ENCODE results near the gene PGP. TPM values are rescaled to one million over a fixed set of nuclear protein-coding genes. Genes with fewer than 3 reads are reported as not detected.
A peak's percentile ranks its signal among the peaks of the same experiment; 100 is the strongest.

The PGP gene
- total RNA-seq, 4 donors from 2014 or later: 8.1 to 10.4 (median 9.6) TPM

DNA sequence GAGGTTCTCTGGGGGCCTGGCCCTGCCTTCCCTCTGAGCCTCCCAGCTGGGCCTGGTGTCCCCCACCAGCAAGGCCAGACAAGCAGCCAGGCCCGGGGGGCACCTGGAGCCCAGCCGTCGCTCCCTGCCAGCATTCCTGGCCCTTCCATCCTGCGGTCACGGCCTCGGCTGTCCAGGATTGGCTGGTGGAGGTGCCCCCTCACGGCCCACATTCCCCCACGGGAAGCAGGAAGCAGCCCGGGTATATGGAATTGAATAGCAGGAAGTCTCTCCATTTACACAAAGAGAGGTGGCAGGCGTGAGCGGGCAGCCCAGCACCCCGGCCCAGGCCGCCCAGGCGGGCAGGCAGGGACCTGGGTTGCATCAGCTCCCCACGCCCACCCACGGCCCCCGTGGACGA lies 44.6 kb downstream of the PGP start:
- peak; percentile 20 for ATAC-seq (ENCODE audit: low FRiP score)
- DNase-seq (ENCODE audit: low spot score): no peak
- TF ChIP-seq, protein P1, sequence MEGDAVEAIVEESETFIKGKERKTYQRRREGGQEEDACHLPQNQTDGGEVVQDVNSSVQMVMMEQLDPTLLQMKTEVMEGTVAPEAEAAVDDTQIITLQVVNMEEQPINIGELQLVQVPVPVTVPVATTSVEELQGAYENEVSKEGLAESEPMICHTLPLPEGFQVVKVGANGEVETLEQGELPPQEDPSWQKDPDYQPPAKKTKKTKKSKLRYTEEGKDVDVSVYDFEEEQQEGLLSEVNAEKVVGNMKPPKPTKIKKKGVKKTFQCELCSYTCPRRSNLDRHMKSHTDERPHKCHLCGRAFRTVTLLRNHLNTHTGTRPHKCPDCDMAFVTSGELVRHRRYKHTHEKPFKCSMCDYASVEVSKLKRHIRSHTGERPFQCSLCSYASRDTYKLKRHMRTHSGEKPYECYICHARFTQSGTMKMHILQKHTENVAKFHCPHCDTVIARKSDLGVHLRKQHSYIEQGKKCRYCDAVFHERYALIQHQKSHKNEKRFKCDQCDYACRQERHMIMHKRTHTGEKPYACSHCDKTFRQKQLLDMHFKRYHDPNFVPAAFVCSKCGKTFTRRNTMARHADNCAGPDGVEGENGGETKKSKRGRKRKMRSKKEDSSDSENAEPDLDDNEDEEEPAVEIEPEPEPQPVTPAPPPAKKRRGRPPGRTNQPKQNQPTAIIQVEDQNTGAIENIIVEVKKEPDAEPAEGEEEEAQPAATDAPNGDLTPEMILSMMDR (IDR thresholded peaks at IDR 0.05): no peak

DNA sequence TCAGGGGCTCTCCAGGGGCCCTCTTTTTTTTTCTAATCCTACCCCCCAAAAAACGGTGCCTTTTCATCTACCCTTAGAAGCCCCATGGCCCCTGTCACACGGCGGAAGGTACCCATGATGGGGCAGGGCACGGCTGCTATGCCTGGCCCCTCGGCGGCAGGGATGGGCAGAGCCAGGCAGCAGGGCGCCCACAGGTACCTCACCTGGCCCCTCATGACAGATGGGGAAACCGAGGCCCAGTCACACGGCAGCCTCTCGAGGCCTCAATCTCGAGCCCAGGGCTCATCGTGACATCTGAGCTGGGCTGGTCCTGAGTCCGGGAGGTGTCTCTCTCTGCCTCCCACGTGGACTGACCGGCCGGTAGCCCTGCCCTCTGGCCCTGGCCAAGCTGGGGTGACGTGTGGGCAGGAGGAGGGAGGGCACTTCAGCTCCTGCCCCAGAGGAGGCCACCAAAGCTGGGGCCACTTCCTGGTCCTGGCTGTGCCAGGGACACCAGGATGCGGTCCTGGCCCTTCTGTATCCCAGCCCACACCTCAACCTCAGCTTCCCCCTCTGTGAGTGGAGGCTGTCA lies 47.5 kb downstream of the PGP start:
- no peak for DNase-seq (ENCODE audit: low spot score)
- TF ChIP-seq, protein P1 (IDR thresholded peaks at IDR 0.05): no peak
- ATAC-seq (ENCODE audit: low FRiP score): no peak

DNA sequence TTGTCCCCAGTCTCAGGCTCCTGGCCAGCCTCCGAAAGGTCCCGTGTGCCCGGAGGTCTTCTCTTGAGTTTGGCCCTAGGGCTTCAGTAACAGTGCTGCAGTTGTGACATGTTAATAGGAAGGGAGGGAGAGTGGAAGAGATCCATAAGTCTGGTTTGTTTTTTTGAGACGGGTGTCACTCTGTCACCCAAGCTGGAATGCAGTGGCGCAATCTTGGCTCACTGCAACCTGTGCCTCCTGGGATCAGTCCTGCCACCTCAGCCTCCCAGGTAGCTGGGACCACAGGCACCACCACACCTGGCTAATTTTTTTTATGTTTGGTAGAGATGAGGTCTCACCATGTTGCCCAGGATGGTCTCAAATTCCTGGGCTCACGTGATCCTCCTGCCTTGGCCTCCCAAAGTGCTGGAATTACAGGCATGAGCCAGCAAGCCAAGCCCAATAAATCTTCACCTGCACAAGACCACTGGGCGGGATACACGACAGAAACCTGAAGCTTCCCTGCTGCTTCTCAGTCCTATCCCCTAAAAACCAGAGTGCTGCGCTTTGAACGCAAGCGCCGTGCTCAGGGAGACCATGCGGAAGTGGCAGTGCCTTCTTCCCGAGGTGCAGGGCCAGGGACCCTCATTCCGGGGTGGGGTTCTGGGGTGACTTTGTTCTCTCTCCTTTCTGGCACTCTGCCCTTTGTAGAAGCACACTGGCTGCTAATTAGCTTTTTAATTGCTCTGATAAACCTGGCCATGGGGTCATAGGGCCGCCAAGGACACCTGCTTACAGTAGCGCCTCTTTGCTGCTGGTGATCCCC lies 48.2 kb downstream of the PGP start:
- TF ChIP-seq, protein P1 (IDR thresholded peaks at IDR 0.05): no peak
- no peak for ATAC-seq (ENCODE audit: low FRiP score)
- no peak for DNase-seq (ENCODE audit: low spot score)

DNA sequence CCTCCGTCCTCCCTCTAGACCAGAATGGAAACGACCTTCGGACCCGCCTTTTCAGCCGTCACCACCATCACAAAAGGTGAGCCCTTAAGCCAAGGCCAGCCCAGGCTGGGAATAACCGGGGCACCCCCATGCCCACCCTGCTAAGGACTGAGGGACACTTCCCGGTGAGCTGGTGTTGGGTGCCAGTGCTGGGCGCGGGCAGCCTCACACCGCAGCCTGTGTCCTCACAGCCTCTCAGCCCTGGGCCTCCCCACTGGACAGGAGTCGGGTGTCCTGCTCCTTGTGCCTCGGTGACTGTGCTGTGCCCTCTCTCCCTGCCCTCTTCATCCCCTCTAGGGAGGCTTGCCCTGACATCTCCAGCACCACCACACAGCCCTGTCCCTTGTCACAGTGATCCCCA lies 48.8 kb downstream of the PGP start:
- ATAC-seq (ENCODE audit: low FRiP score): no peak
- TF ChIP-seq, protein P1 (IDR thresholded peaks at IDR 0.05): no peak
- DNase-seq (ENCODE audit: low spot score): no peak

DNA sequence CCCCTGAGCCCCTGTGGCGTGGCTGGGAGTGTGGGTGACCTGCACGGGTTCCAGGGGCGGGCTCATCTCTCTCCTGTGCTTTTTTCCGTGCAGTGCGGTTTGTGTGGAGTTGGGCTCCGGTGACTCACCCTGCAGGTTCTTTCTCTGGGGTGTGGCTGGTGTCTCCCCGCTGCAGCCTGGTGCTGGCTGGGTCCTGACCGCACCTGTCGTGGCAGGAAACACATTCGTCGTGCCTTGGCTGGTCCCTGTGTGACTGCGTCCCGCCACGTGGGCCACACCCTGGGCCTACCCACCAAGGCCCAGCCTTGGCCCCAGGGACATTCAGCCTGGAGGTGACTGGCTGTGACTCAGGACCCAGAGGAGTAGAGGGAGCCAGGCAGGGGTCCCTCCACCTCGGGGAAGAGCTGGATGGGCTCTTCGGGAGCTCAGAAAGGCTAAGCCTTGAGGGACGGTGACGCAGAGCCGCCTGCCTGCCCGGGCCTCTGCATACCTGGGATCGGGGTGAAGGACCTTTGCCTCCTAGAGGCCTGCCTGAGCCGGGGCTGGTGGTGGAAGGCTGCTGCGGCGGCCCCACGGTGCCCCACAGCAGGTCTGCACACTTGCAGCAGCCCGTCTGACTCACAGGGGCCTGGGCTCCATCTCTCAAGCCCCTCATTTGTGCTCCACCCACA lies 51.3 kb downstream of the PGP start:
- ATAC-seq (ENCODE audit: low FRiP score) (no peak), DNase-seq (ENCODE audit: low spot score) (no peak)

DNA sequence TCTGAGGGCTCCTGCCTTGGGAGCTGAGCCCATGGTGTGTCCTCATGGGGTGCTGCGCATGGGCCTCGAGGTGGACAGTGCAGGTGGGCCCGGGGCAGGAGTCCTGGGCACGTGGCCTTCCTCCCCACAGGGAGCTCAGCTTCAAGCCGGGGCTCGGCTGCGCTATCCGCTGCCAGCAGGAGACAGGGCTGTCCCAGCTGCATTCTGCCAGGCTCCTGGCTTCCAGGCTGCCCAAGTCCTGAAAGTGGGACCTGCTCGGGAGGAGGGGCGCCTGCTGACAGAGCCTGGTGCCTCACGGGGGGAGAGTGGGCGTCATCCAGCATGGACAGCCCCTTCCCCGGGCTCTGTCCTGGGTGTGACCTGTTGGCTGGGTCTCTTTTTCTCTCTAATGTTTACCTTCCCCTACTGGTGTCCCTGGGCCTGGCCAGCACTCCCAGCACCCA lies 51.9 kb downstream of the PGP start:
- DNase-seq (ENCODE audit: low spot score) (no peak), ATAC-seq (ENCODE audit: low FRiP score) (no peak)
- TF ChIP-seq, protein P1 (IDR thresholded peaks at IDR 0.05): no peak

More for the DNA sequence above, 51.3 kb downstream of the PGP start:
- TF ChIP-seq, protein P1 (IDR thresholded peaks at IDR 0.05): no peak

All from omental fat pad (tissue), 4 donors.